Endothelial cell of umbilical vein (primary cell): ENCODE results near the gene APOC3.

ENCODE experiments used
- EZH2 ChIP-seq: IDR thresholded peaks from 2 replicates; pipeline ENCODE4 v1.6.1; 2012; ENCODE audit warnings: borderline replicate concordance, low read depth, mild to moderate bottlenecking, moderate library complexity, low read length, inconsistent platforms; ENCODE audit not compliant: severe bottlenecking
- FOS ChIP-seq: IDR thresholded peaks from 2 replicates; pipeline ENCODE4 v1.6.1; 2011; ENCODE audit warnings: mild to moderate bottlenecking, low read length, moderate library complexity, borderline replicate concordance; ENCODE audit not compliant: insufficient read depth
- GATA2 ChIP-seq: IDR thresholded peaks from 2 replicates; pipeline ENCODE4 v1.7.0; 2011; ENCODE audit warnings: low read depth, mild to moderate bottlenecking, moderate library complexity, mixed read lengths, low read length; ENCODE audit not compliant: insufficient read length, insufficient read depth
- JUN ChIP-seq: IDR thresholded peaks from 2 replicates; pipeline ENCODE4 v1.6.1; 2011; ENCODE audit warnings: borderline replicate concordance, low read depth; ENCODE audit not compliant: insufficient read length, insufficient read depth
- MYC ChIP-seq: IDR thresholded peaks from one replicate; pipeline ENCODE4 v1.6.1; 2011; ENCODE audit warnings: mild to moderate bottlenecking, low read depth, low read length
- POLR2A ChIP-seq: IDR thresholded peaks from 2 replicates; pipeline ENCODE4 v1.6.1; 2012; ENCODE audit warnings: low read depth, mild to moderate bottlenecking, control low read depth, low read length
- POLR2AphosphoS5 ChIP-seq: IDR thresholded peaks from 2 replicates; pipeline ENCODE4 v1.6.1; 2012; ENCODE audit warnings: low read depth, mild to moderate bottlenecking, control low read depth, low read length, moderate library complexity; ENCODE audit not compliant: insufficient read depth
- TF ChIP-seq, protein P1 (sequence below), 2 donors: IDR thresholded peaks; 1 replicate in 1 of 2; 2 replicates in 1 of 2; pipeline ENCODE4 v1.5.1; 2011; ENCODE audit warnings: low read length in 2 of 2, mild to moderate bottlenecking in 2 of 2, moderate library complexity in 2 of 2, control low read depth in 1 of 2, inconsistent platforms in 1 of 2, low read depth in 1 of 2; ENCODE audit not compliant: insufficient read depth in 1 of 2; ENCODE audit errors: extremely low read depth in 1 of 2
- TF ChIP-seq, protein P2 (sequence below): IDR thresholded peaks from 2 replicates; pipeline ENCODE4 v1.6.1; 2011; ENCODE audit not compliant: insufficient read depth, insufficient read length

DNA sequence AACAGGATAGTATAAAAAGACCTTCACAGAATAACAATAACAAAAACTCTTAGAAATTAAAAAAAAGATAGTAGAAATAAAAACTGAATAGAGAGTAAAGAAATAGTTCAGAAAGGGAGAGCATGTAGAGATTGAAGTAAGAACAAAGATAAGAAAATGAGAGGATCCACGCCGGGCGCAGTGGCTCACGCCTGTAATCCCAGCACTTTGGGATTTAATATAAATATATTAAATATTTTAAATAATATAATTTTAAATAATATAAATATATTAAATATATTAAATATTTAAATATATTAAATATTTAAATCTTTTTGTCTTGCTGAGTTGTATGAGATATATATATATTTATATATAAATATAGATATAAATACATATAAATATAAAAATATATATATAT is 17.6 kb upstream of the APOC3 start:
- TF ChIP-seq, protein P1, sequence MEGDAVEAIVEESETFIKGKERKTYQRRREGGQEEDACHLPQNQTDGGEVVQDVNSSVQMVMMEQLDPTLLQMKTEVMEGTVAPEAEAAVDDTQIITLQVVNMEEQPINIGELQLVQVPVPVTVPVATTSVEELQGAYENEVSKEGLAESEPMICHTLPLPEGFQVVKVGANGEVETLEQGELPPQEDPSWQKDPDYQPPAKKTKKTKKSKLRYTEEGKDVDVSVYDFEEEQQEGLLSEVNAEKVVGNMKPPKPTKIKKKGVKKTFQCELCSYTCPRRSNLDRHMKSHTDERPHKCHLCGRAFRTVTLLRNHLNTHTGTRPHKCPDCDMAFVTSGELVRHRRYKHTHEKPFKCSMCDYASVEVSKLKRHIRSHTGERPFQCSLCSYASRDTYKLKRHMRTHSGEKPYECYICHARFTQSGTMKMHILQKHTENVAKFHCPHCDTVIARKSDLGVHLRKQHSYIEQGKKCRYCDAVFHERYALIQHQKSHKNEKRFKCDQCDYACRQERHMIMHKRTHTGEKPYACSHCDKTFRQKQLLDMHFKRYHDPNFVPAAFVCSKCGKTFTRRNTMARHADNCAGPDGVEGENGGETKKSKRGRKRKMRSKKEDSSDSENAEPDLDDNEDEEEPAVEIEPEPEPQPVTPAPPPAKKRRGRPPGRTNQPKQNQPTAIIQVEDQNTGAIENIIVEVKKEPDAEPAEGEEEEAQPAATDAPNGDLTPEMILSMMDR (IDR thresholded peaks at IDR 0.05; ENCODE audit: extremely low read depth in 1 of 2, insufficient read depth in 1 of 2, low read depth in 1 of 2, low read length in 2 of 2), result no peak
- TF ChIP-seq POLR2A (no peak), POLR2AphosphoS5 (no peak), EZH2 (no peak), MYC (no peak), GATA2 (no peak), JUN (no peak), FOS (no peak)
- TF ChIP-seq, protein P2, sequence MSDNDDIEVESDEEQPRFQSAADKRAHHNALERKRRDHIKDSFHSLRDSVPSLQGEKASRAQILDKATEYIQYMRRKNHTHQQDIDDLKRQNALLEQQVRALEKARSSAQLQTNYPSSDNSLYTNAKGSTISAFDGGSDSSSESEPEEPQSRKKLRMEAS, result no peak
